KOPT-K1 (cell line): ENCODE measurements around the gene UPK3A.
"Not testable (repeated sequence)": the region's sequence is repeated elsewhere in the genome, so short reads cannot be mapped to it uniquely, and the experiment has no call there.

ENCODE experiments used
- H3K27ac ChIP-seq: fragments of 200-600 bp; sonication (generic); 2 replicates; pipeline ENCODE4 v1.5.1; 2016; ENCODE audit warnings: antibody characterized with exemption, mild to moderate bottlenecking, low read depth, low read length; ENCODE audit not compliant: poor library complexity, severe bottlenecking
- H3K36me3 ChIP-seq: fragments of 200-600 bp; sonication (generic); 2 replicates; pipeline ENCODE4 v1.5.1; 2017; ENCODE audit warnings: antibody characterized with exemption, mild to moderate bottlenecking, low read length, moderate library complexity; ENCODE audit not compliant: insufficient read depth
- H3K9me3 ChIP-seq: fragments of 200-600 bp; sonication (generic); 2 replicates; pipeline ENCODE4 v1.5.1; 2017; ENCODE audit warnings: antibody characterized with exemption, low read length, mild to moderate bottlenecking; ENCODE audit not compliant: insufficient read depth, poor library complexity, severe bottlenecking

Gene UPK3A

GRCh38 chr22:45265535-45265934 is 19.2 kb upstream of the UPK3A start:
- H3K27ac ChIP-seq, result no peak overlapping the region
- no peaks in the 10 kb centered on the region for H3K36me3 ChIP-seq
- no peaks in the 10 kb centered on the region for H3K9me3 ChIP-seq

GRCh38 chr22:45268167-45268957 is 16.4 kb upstream of the UPK3A start:
- Histone ChIP-seq H3K27ac (no peak overlapping the region), H3K9me3 (no peaks in the 10 kb centered on the region), H3K36me3 (no peaks in the 10 kb centered on the region)

- H3K9me3 ChIP-seq, result no peaks in the 10 kb centered on the region
- H3K27ac ChIP-seq, result no peak overlapping the region
- H3K36me3 ChIP-seq, result no peaks in the 10 kb centered on the region
Measured at GRCh38 chr22:45268958-45269844, 15.5 kb upstream of the UPK3A start.

GRCh38 chr22:45270095-45271020 is 14.4 kb upstream of the UPK3A start:
- H3K27ac ChIP-seq, result no peak overlapping the region
- no peaks in the 10 kb centered on the region for H3K36me3 ChIP-seq
- no peaks in the 10 kb centered on the region for H3K9me3 ChIP-seq

GRCh38 chr22:45271667-45272201 is 13.0 kb upstream of the UPK3A start:
- H3K27ac ChIP-seq, result no peak overlapping the region
- no peaks in the 10 kb centered on the region for H3K9me3 ChIP-seq
- H3K36me3 ChIP-seq, result no peaks in the 10 kb centered on the region

GRCh38 chr22:45272498-45272897 is 12.3 kb upstream of the UPK3A start:
- no peaks in the 10 kb centered on the region for H3K36me3 ChIP-seq
- no peaks in the 10 kb centered on the region for H3K9me3 ChIP-seq
- H3K27ac ChIP-seq, result no peak overlapping the region

GRCh38 chr22:45273452-45274075 is 11.2 kb upstream of the UPK3A start:
- H3K9me3 ChIP-seq, result no peaks in the 10 kb centered on the region
- H3K27ac ChIP-seq, result no peak overlapping the region
- no peaks in the 10 kb centered on the region for H3K36me3 ChIP-seq

GRCh38 chr22:45276507-45277105 is 8.1 kb upstream of the UPK3A start:
- H3K9me3 ChIP-seq, result no peaks in the 10 kb centered on the region
- H3K27ac ChIP-seq, result no peak overlapping the region
- H3K36me3 ChIP-seq, result no peaks in the 10 kb centered on the region

- not testable (repeated sequence) for H3K27ac ChIP-seq, H3K36me3 ChIP-seq, H3K9me3 ChIP-seq
Measured at GRCh38 chr22:45277720-45278119, 7.0 kb upstream of the UPK3A start.

GRCh38 chr22:45278125-45278524 is 6.6 kb upstream of the UPK3A start:
- Histone ChIP-seq H3K27ac (no peak overlapping the region), H3K36me3 (no peaks in the 10 kb centered on the region), H3K9me3 (no peaks in the 10 kb centered on the region)

- Histone ChIP-seq H3K9me3 (no peaks in the 10 kb centered on the region), H3K36me3 (no peaks in the 10 kb centered on the region), H3K27ac (no peak overlapping the region)
Measured at GRCh38 chr22:45280587-45280980, 4.2 kb upstream of the UPK3A start.

- Histone ChIP-seq H3K27ac (no peak overlapping the region), H3K9me3 (no peaks in the 10 kb centered on the region), H3K36me3 (no peaks in the 10 kb centered on the region)
Measured at GRCh38 chr22:45281010-45281409, 3.7 kb upstream of the UPK3A start.

- no peaks in the 10 kb centered on the region for H3K9me3 ChIP-seq
- no peaks in the 10 kb centered on the region for H3K36me3 ChIP-seq
- no peak overlapping the region for H3K27ac ChIP-seq
Measured at GRCh38 chr22:45285263-45286058, 712 bp downstream of the UPK3A start.
